H1 (cell line): Measurements from ENCODE around the gene SLC6A2. TPM values are rescaled to one million over a fixed set of nuclear protein-coding genes. Genes with fewer than 3 reads are reported as not detected.

Experiments
- CBX8 ChIP-seq: fragments of 300-800, 300-1000 bp; sonication (generic); IDR thresholded peaks from 2 replicates; pipeline ENCODE4 v1.7.1; 2016; ENCODE audit warnings: low read depth, low read length, borderline replicate concordance
- CHD1 ChIP-seq: IDR thresholded peaks from 2 replicates; pipeline ENCODE4 v1.6.1; 2012; ENCODE audit warnings: low read depth, low read length, improper control_type of control experiment
- polyA plus RNA-seq, 7 experiments: library from polyadenylated mRNA; depleted of rRNA in 3 of 7; stranded (reverse) in 5 of 7; unstranded in 2 of 7; fragments of >200 nt in 5 of 7; fragments of 200-250 nt in 2 of 7; gene quantifications; 1 replicate in 5 of 7; 2 replicates in 1 of 7; 4 replicates in 1 of 7; pipeline versions ENCODE4 v1.2.1 to v1.2.3, GENCODE V29; 2011 to 2013; ENCODE audit warnings: missing spikeins in 2 of 7, mixed read lengths in 2 of 7
- total RNA-seq: library from RNA; stranded (reverse); fragmentation: NEBNext Ultra II Directional; extraction: Animal tissue kit (Norgen Biotek cat#: 25700); gene quantifications from 2 replicates; pipeline ENCODE4 v1.2.1, GENCODE V29; 2021

SLC6A2 gene
- total and polyA plus RNA-seq, 2 of the 8 experiments (the other 6 are each of a cell fraction or from before 2014, with no cell fraction given): 0.35 TPM; not detected in 1

- TF ChIP-seq CBX8 (no peak), CHD1 (no peak)
Measured at GRCh38 chr16:55656691-55657092, 904 bp downstream of the SLC6A2 start (continued).
